ENCODE data around the gene SBF2.
"Not testable (repeated sequence)": the region's sequence is repeated elsewhere in the genome, so short reads cannot be mapped to it uniquely, and the experiment has no call there.

The SBF2 gene

DNA sequence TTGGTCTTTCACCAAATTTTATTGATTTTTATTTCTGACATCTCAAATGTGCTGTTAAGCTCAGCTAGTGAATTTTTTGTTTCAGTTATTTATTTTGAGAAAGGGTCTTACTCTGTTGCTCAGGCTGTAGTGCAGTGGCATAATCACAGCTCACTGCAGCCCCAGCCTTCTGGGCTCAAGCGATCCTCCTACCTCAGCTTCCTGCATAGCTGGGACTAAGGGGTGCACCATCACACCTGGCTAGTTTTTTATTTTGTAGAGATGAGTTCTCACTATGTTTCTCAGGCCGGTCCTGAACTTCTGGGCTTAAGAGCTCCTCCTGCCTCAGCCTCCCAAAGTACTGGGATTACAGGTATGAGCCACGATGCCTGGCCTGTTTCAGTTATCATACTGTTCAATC, 282.0 kb downstream of the SBF2 start:
- no peak for DNase-seq (ENCODE audit: low spot score)

DNA sequence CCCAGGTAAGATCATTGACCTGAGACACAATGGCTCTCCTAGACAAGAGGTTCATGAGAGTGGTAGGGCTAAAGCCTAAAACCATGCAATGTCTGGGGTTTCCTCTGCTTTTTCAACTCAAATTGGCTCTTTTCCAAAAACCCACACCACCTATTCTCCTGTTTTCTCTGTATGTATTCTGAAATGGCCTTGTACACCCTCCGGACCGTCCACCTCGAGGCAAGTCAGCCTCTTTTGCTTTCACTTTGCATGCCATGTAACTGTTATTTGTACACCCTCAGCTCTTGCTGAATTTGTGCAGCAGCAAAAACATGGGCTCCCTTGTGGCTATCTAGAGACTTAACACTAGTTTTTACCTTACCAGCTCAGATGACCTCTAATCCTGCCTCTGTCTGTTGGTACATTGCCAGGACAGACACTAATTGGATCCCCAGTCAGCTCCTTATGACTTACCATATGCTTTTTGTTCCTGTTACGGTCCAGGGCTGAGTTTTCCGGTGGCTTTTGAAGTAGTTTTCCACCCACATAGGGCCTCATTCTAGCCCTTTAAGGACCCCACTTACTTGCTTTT, 288.0 kb downstream of the SBF2 start:
- DNase-seq (ENCODE audit: low spot score): no peak

DNA sequence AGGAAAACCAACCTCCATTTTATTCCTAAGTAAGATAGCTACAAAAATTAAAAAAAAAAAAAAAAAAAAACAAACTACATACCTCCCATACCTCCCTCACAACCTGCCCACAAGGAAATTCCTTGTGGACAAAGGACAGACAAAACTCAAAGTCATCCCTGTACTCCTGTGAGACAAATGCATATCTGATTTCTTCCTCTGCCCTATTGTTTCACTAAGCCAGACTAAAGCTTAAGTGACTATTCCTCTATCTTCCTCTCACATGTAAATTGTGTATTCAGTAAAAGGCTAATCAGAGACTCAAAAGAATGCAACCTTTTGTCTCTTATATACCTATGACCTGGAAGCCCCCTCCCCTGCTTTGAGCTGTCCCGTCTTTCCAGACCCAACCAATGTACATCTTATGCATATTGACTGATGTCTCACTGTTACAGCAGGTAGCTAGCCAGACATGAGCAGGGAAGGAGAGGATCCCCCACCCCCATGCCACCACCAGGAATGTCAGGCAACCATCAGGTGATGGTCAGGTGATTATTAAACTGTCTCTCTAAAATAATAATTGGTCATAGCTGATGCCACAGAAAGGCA, 289.4 kb downstream of the SBF2 start:
- DNase-seq (ENCODE audit: low spot score): no peak

DNA sequence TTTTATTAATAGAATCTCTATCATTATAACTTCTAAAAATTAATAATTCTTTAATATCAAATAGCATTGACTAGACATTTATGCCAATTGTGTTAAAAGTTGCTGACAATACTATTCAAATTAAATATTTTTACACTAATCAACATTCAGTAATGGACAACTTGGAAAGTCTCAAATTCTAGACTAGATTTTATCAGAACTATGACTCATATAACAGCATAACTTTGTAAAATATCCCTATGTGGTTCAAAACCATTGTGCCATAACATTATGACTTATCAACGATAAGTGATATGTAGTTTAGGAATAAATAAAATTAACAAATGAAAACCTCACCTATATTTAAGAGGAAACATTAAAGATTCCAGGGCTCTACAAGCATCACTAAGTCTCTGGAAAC, 291.8 kb downstream of the SBF2 start:
- no peak for DNase-seq (ENCODE audit: low spot score)

DNA sequence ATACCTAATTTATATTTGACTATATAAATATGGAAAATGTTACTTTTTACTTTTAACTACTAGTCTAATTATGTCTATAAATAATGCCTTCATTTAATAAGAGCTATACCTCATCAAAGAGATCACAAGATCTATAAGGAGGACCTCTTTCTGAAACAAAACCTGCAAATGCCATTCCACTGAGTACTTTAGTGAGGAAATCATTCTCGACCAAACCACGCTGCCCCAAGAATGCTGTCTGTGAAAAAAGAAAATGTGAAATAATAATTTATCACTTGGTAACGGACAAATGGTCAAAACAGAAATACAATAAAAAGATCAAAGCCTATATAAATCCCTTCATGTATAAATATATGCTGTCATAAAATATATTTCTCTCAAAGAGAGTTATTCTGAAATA, 301.7 kb downstream of the SBF2 start:
- no peak for DNase-seq (ENCODE audit: low spot score)

DNA sequence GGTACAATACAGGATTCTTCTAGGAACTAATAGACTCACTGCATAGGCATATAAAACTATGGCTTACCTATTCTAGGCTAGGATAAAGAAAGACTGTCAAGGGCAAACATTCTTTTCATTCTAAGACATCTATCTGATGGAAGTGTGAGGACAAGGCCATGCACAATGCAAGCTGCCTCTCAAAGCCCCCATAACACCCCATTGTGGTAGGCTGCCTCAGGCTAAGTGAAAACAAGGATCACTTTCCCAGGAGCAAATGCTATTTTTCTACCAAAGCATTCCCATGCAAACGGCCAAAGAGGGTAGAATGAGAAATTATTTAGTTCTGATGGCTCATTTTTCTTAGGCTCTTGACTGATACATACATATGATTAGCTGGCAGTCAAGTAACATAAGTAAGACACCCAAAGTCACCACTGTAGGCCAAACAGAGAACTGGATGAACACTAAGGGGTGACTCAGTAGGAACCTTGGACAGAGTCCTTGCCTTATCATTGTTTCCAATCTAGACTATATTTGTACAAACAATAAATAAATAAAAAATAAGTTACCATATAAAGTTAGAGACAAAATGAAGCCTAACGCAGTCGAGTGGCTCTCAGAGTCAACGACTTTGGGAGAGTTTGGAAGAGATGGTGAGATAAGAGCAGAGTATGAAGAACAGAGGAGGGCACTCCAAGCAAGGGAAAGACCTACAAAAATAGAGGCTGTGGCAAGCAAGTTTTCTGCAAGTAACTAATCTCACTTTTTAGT, 303.6 kb downstream of the SBF2 start:
- peak; percentile 24 for DNase-seq (ENCODE audit: low spot score)

DNA sequence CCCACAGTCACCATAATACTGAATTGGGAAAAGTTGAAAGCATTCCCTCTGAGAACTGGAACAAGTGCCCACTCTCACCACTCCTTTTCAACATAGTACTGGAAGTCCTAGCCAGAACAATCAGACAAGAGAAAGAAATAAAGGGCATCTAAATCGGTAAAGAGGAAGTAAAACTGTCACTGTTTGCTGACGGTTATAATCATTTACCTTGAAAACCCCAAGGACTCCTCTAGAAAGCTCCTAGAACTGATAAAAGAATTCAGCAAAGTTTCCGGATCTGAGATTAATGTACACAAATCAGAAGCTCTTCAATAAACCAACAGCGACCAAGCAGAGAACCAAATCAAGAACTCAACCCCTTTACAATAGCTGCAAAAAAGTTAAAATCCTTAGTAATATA, 306.7 kb downstream of the SBF2 start:
- not testable (repeated sequence) for DNase-seq (ENCODE audit: low spot score)

DNA sequence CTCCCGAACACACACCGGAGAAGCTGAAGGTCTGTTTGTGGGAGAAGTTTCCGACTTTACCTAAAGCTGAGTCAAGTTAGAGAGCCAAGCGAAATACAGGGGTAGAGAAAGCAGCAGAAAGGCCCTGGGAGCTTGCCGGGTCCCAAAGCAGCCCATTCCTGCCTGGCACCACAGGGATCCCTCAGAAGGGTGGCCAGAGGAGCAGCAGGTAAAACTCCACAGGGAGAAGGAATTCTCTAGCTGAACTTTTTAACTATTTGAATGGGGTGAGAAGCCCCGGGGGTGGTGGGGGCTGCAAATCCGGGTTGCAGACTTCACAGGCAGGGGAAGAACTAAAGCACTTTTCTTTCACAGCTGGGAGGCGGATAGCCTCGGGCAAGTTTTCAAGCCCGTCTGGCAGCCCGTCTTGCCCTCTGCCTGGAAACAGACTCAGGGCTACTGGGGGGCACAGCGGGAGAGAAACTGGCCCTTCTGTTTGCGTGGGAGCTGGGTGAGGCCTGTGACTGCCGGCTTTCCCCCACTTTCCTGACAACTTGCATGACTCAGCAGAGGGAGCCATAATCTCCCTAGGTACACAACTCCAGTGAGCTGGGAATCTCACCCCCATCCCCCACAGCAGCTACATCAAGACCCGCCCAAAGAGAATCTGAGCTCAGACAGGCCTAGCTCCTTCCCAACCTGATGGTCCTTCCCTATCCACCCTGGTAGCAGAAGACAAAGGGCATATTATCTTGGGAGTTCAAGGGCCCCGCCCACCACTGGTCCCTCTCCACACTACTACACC, 311.0 kb downstream of the SBF2 start:
- DNase-seq (ENCODE audit: low spot score): no peak

DNA sequence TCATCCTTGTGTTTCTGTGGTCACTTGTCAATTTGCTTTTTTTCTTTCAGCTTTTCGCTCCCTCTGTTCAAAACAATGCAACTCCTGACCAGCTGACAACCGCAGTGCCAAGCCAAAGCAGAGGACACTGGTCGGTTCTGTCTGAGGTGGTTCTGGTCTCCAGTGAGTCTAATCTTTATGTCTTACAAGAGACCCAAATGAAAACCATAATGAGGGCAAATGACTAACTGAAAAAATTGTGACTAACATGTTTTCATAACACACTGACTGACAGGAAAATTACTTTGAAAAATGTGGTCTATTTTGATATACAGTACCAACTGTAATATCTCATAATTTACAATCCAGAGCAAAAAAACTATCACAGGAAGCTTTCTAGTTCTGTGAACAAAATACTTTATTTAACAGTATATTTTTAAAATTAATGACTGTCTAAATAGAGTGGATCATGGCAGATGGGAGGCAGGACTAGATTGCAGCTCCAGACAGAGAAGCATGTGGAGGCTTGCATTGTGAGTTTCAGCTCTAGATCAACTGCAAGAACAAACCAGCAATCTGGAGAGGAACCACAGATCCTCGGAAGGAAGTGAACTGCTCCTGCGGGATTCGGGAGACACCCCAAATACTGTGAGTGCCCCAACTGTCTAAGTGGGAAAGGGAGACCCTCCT, 311.8 kb downstream of the SBF2 start:
- peak; percentile 79 for DNase-seq (ENCODE audit: low spot score)

DNA sequence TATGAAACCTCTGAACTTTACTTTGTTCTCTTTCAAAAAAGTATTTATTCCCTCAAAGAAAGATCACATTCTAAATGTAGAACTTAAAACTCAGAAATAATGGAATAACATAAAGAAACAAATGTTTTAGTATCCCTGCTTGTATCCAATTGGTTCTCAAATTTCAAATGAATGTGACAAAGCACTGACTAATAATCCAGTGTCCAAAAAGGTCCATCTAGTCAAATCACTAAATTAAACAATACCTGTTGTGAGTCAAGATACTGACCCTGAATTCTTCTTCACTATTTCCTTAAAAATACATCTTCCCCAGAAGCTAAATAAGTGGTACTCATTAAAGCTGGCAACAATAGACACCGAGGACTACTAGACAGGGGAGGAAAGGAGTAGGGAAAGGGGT, 313.1 kb downstream of the SBF2 start:
- no peak for DNase-seq (ENCODE audit: low spot score)

DNA sequence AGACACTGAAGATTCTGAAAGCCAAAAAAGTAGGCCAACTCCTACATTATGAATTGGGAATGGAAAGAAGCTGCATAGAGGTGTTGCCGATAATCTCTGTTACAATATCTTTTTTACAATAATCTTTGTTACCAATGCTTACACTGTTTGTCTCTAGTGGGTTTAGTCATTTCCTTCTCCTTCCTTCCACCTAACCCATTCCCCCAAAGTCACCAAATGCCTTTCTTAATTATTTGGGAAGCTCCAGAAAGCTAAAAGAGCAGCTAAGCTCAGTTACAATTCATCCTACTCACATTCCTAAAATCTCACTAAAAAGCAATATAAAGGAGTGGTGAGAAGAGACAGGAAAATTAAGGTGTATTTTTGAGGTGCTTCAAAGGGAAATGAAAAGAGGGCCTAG, 316.5 kb downstream of the SBF2 start:
- DNase-seq (ENCODE audit: low spot score): no peak

DNA sequence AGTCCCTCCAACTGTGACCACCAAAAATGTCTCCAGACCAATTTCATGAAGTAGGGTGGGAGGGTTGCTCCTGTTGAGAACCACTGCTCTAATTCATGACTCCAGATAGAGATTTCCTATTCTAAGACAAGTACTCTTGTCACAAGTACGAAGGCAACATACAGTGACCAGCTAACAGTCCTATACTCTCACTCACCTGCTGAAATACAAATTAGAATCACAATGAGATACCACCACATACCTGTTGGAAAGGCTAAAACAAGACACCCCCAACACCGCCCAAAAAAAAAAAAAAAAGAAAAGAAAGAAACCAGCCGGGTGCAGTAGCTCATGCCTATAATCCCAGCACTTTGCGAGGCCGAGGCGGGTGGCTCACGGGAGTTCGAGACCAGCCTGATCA, 319.6 kb downstream of the SBF2 start:
- DNase-seq (ENCODE audit: low spot score): no peak

DNA sequence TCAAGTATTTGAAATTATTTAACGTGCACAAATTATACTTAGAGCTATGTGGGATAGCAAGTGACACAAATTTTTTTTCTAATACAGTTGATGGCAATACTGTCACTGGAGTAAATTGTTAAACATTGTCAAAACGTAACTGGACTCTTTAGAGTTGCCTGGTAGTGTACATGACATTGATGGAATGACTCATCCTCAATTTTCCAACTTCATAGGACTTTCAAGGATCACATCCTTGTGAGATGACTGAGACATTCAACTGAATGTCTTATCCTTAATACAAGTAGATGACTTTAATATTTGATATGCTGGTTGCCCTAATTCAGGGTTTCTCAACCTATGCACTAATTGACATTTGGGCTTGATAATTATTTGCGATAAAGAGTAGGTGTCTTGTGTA, 320.1 kb downstream of the SBF2 start:
- no peak for DNase-seq (ENCODE audit: low spot score)

DNA sequence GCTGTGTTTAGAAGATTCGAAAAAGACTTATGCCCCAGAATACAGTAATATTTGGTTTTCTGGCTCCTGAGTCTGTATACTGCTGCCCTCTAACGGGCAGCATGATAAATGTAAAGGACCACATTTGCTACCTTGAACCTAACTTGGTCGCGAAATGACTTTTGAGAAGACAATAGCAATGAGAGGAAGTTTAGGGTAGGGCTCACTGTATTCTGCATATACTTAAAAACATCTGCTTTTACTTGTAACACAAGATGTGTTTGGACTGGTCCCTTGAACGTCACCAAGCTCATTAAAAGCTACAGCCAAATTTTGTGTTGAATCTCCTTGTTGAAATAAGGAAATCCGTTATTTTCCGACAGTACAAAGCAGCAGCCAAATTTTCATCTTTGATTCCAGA, 321.0 kb downstream of the SBF2 start:
- DNase-seq (ENCODE audit: low spot score): peak; percentile 60

DNA sequence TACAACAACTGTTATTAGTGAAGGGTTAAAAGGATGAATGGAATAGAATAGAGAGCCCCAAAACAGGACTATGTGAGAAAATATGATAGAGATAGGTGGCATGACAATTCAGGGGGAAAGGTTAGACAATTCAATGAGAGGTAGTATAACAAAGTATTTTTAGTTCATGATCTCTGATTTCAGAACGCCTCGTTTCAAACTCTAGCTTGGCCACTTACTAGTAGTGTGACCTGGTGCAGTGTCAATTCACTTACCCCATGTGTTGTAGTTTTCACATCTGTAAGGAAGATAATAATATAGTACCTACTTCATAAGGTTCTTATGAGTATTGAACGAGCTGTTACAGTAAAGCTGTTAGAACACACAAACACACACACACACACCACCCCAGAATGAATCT, 322.1 kb downstream of the SBF2 start:
- DNase-seq (ENCODE audit: low spot score): no peak

DNA sequence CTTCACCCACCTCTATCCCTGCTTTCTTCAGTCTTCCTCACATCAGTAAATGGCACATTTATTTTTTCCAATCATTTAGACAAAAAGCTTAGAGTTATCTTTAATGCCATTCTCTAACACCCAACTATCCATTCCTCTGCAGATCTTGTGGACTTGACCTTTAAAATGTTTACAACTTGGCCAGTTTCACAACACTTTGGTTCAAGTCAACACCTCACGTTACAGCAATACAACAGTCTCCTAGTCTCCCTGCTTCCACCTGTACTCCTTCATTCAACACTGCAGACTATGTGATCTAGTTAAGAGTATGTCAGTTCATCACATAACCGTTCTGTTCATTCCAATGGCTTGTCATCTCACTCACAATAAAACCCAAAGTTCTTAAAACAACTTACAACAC, 325.0 kb downstream of the SBF2 start:
- DNase-seq (ENCODE audit: low spot score): no peak

DNA sequence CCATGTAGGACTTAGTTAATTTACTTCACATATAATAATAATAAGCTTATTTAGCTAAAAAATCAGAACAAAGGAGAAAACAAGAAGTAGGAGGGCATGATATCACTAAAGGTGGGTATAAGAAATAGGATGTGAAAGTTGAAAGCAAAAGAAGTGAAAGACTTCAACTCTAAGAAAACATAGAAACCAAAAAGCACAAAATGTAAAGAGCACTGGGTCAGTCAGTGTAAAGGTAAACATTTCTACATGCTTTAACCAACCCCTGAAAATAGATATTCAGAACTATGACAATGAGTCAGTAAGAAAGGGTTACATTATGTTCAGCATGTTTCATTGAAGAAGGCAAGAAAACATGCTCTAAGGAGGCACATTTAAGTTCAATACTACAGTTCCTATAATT, 331.3 kb downstream of the SBF2 start:
- no peak for DNase-seq (ENCODE audit: low spot score)

DNA sequence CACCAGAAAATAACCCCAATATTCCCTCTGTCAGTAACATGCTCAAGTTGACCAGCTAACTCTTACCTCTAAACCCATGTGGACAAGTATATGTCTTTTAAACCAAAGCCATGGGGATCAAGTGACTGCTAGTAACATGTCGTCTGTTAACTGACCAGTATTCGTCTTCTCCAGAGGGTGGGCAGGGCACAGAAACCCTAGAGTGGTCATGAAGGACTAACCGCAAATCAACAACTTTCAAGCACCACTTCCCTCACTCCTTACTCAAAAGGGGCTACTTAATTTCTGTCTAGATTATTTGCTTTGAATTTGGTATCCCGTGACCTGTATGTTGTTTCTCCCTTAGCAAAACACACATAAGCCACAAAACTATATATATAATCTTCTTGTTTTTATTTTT, 336.9 kb downstream of the SBF2 start:
- DNase-seq (ENCODE audit: low spot score): no peak

DNA sequence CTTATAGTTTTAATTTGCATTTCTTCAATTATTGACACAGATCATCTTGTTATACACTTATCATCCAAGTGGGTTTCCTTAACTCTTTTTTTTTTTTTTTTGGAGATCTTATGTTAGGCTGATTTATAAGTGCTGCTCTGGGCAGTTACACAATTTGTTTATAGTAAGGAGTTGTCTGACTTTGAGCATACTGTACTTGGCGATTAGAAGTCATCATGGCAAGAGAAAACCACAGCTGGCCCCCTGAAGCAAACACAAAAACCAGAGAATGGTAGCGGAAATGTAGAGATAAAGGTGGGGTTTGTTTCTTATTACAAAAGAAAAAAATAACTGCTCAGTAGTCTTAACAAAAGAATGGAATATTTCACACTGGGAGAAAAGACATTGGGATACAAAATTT, 337.5 kb downstream of the SBF2 start:
- no peak for DNase-seq (ENCODE audit: low spot score)

DNA sequence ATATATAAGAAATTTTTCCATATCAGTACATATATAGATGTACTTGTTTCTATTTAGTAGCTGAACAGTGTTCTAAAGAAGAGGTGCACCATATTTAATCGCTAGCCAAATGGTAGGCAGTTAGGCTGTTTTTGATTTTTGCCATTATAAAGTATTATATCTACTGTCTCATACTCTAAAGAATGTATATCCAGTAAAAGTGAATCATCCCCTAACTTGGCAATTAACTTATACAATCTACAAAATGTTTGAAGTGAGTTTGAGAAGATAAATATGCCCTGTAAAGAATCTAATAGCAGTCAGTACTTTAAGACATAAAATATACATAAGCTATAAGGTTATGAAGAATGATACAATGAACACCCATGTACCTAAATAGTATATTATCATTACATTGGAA, 338.6 kb downstream of the SBF2 start:
- DNase-seq (ENCODE audit: low spot score): no peak

DNA sequence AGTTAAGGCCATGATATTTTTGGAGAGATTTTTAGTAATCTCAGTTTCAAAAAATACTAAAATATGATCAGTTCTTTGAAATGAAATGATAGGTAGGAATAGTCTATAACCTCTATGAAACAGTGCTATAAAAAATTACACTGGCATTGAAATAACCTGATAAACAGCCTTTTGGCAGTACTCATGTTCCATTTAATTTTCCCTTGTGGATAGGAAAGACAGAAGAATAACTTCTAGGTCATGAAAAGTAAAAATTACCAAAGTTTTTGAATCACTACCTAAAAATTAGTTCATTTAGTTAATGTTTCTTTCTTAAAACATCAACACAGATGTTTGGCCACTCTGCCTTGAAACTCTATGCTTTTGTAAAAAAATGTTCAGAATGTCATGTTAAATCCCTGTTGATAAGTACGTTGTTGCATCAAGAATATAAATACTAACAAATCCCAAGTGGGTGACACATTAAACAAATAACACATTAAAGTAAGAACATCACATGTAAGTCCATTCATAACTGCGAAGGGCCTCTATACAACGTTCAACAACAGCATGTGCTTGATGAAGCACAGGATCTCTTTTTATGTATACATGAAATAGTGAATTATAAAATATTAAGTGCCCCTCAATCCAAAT, 339.9 kb downstream of the SBF2 start:
- DNase-seq (ENCODE audit: low spot score): no peak
